ENCODE results near the gene PRKCE.

Gene PRKCE

DNA sequence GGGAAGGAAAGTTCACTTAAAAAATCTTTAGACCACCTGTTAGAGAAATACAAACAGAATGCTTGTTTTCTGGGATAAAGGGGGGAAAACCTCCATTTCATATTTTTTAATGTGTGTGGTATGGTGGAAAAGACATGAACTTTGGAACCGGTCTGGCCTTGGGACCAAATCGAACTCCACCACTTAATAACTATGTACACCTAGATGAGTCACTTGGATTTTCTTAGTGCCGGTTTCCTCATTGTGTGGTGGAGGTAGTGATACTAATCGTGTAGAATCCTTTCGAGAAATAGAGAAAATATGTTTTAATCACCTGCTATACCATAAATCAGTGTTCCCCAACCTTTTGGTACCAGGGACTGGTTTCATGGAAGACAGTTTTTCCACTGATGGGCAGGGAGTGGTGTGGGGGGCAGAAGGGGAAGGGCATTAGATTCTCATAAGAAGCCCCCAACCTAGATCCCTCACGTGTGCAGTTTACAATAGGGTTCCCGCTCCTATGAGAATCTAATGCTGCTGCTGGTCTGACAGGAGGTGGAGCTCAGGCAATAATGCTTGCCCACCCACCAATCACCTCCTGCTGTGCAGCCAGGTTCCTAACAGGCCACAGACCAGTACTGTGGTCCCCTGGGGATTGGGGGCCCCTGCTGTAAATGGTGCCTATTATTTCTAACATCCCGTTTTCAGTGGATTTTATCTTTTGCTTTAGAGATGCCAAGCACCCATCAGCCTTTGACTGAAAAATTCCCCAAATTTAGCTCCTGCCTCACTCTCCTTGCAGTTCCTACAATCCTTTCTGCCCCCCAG lies 308.8 kb downstream of the PRKCE start:
- DNase-seq (ENCODE audit: low read depth) = no peak
- TF ChIP-seq, protein P1, sequence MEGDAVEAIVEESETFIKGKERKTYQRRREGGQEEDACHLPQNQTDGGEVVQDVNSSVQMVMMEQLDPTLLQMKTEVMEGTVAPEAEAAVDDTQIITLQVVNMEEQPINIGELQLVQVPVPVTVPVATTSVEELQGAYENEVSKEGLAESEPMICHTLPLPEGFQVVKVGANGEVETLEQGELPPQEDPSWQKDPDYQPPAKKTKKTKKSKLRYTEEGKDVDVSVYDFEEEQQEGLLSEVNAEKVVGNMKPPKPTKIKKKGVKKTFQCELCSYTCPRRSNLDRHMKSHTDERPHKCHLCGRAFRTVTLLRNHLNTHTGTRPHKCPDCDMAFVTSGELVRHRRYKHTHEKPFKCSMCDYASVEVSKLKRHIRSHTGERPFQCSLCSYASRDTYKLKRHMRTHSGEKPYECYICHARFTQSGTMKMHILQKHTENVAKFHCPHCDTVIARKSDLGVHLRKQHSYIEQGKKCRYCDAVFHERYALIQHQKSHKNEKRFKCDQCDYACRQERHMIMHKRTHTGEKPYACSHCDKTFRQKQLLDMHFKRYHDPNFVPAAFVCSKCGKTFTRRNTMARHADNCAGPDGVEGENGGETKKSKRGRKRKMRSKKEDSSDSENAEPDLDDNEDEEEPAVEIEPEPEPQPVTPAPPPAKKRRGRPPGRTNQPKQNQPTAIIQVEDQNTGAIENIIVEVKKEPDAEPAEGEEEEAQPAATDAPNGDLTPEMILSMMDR (conservative IDR thresholded peaks at IDR 0.05; ENCODE audit: control insufficient read depth, insufficient read depth, low read depth, low read length) = no peak
- H3K4me3 ChIP-seq (ENCODE audit: control insufficient read depth, low read depth, low read length) = no peak overlapping the region

DNA sequence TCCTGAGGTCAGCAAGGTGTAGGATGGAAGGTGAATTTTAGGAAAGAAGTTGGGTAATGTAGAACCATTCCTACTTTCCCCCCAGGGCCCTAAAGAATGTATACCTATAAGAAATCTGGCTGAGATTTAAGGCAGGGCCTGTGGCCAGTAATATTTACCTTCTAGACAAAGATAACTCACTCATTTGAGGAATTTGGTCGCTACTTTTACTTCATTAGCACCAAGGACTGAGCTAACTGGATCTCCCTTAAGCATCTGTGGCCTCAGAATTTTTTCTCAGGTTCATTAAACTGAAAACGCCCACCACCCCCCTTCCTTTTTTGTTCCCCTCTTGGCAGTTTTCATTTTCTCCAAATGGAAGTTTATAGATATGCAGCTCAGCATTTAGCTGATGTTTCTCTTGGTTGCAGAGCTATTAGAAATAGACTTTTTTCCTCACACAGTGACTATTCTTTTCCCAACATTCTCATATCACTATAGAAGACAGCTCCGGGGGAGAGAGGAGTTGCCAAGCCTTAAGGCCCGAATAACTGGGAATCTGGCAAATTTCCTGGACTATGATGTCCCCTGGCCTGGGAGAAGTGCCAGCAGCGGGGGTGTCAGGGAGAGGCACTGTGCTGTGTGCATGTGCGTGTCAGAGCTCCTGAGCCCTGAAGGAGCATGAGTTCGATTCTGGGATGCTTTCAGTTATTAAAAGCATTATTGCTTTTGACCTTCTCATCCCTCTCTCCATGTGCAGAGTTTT lies 310.9 kb downstream of the PRKCE start:
- H3K4me3 ChIP-seq (ENCODE audit: control insufficient read depth, low read depth, low read length) = no peak overlapping the region
- peak; percentile 89 for DNase-seq (ENCODE audit: low read depth)
- TF ChIP-seq, protein P1 (conservative IDR thresholded peaks at IDR 0.05; ENCODE audit: control insufficient read depth, insufficient read depth, low read depth, low read length) = no peak

DNA sequence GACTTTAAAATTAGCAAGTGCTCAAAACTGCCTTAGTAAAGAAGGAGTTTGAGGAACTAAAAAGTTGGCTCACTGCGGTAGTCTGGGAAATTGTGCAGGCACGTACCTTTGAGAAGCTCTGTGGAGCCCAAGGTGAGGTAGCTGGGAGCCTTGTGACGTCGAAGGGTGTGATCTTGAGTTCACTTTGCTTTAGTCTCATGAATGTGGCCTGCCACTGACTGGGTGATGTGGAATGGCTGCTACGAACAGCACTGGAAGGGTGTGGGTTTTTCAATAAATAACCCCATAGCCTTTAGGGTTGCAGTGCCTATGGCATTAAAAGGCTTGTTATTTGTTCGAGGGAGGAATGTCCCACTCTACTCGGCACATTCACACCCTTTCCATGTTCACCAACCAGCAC lies 312.3 kb downstream of the PRKCE start:
- no peak for DNase-seq (ENCODE audit: low read depth)
- H3K4me3 ChIP-seq (ENCODE audit: control insufficient read depth, low read depth, low read length) = no peak overlapping the region
- TF ChIP-seq, protein P1 (conservative IDR thresholded peaks at IDR 0.05; ENCODE audit: control insufficient read depth, insufficient read depth, low read depth, low read length) = no peak

DNA sequence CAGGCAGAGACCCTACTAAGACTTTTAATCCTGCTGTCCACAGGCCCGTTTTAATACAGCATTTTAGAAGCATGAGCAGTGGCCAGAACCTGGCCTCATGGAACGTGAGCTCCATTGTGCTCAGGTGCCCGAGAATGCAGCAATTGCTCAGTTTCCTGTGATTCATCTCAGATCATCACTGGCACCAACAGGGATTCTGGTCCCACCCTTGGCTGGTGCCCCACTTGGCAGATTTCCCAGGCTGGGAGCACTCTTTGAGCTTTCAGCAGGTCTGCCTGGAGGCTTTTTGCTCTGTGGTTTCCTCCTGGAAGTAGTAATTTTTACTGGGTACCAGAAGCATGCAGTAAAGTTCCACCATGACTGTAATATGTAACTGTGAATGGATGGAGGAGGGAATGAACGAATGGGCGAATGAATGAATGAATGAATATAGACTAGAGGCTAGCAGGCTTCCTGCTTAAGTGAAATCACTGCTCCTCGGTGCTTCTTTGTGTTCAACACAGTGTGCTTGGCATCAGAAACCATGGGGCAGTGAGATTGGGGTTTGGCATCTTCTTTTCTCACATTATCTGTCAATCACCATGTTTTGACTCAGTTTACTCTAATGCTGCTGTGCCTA lies 312.9 kb downstream of the PRKCE start:
- H3K4me3 ChIP-seq (ENCODE audit: control insufficient read depth, low read depth, low read length) = no peak overlapping the region
- TF ChIP-seq, protein P1 (conservative IDR thresholded peaks at IDR 0.05; ENCODE audit: control insufficient read depth, insufficient read depth, low read depth, low read length) = no peak
- peak; percentile 94 for DNase-seq (ENCODE audit: low read depth)

DNA sequence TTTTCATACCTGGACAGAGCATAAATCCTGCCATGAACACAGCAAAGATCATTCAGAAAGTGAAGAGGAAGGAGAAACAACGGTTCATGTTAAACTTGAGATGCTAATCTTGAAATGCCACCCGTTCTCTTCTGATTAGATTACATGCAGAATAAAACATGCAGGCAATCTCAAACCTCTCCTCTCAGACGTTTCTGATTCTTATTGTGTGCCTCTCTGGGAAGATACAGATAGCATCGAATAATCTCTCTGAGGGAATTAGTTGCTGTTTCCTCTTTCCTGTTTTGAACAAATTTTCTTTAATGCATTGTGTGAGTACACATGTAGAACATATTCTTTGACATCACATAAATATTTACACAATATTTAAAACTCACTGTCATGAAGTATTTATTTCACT lies 313.4 kb downstream of the PRKCE start:
- TF ChIP-seq, protein P1 (conservative IDR thresholded peaks at IDR 0.05; ENCODE audit: control insufficient read depth, insufficient read depth, low read depth, low read length) = no peak
- DNase-seq (ENCODE audit: low read depth) = no peak
- H3K4me3 ChIP-seq (ENCODE audit: control insufficient read depth, low read depth, low read length) = no peak overlapping the region

DNA sequence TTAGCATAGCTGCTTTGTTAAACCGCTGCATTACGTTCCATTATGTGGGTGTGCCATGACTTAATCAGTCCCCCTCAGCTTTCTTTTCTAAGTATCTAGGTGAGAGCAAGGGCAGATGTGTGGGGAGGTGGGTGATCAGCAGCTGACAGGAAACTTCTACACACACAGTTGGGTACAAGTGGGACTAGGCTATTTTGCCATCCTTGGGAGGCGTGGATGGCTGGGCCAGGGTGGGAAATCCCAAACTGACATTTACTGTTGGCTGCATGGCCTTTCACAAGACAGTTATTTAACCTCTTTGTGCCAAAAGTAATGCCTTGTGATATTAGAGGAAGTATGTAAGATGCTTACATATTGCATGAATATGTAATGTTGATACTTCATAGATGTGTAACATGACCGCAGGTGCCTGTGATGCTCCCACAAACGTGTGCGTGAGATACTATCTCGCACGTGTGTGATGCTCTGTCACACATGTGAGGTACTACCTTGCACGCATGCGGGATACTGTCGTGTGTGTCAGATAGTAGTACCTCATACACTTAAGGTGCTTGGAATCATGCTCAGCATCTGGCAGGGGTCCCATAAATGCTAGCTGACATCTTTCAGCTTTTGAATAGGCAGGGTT lies 314.5 kb downstream of the PRKCE start:
- TF ChIP-seq, protein P1 (conservative IDR thresholded peaks at IDR 0.05; ENCODE audit: control insufficient read depth, insufficient read depth, low read depth, low read length) = no peak
- no peak for DNase-seq (ENCODE audit: low read depth)
- H3K4me3 ChIP-seq (ENCODE audit: control insufficient read depth, low read depth, low read length) = no peak overlapping the region
